22Rv1 (cell line): ENCODE results near the gene TNFRSF21.
A peak's percentile ranks its signal among the peaks of the same experiment; 100 is the strongest.
"Not testable (repeated sequence)": the region's sequence is repeated elsewhere in the genome, so short reads cannot be mapped to it uniquely, and the experiment has no call there.

ENCODE experiments used
- H3K27ac ChIP-seq: fragments of 450-650 bp; 2 replicates; pipeline ENCODE4 v1.5.1; 2017
- ZFX ChIP-seq: fragments of 450-650 bp; IDR thresholded peaks from 2 replicates; pipeline ENCODE4 v1.6.1; 2017; ENCODE audit warnings: antibody characterized with exemption, borderline replicate concordance
- TF ChIP-seq, protein P1 (sequence below): fragments of 450-650 bp; IDR thresholded peaks from 2 replicates; pipeline ENCODE4 v1.5.1; 2017; ENCODE audit warnings: mild to moderate bottlenecking

Gene TNFRSF21

DNA sequence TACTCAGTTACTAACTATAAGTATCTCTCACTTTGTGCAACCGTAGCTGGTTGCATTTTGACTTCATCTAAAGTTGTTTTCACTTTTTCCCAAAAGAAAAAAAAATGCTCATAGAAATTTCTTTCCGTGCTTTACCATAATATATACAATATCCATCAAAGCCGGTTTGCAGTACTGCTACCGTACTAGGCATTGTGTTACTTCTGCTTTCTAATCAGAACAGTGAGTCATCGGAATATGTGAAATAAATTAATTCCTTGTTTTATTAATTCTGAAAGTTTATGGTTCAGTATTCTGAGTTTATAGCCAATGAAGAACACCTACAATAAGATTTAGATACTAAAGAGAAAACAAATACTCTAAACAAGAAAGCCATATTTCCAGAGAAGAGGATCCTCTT is 72.5 kb downstream of the TNFRSF21 start:
- TF ChIP-seq, protein P1, sequence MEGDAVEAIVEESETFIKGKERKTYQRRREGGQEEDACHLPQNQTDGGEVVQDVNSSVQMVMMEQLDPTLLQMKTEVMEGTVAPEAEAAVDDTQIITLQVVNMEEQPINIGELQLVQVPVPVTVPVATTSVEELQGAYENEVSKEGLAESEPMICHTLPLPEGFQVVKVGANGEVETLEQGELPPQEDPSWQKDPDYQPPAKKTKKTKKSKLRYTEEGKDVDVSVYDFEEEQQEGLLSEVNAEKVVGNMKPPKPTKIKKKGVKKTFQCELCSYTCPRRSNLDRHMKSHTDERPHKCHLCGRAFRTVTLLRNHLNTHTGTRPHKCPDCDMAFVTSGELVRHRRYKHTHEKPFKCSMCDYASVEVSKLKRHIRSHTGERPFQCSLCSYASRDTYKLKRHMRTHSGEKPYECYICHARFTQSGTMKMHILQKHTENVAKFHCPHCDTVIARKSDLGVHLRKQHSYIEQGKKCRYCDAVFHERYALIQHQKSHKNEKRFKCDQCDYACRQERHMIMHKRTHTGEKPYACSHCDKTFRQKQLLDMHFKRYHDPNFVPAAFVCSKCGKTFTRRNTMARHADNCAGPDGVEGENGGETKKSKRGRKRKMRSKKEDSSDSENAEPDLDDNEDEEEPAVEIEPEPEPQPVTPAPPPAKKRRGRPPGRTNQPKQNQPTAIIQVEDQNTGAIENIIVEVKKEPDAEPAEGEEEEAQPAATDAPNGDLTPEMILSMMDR, result no peak
- no peak for TF ChIP-seq ZFX

DNA sequence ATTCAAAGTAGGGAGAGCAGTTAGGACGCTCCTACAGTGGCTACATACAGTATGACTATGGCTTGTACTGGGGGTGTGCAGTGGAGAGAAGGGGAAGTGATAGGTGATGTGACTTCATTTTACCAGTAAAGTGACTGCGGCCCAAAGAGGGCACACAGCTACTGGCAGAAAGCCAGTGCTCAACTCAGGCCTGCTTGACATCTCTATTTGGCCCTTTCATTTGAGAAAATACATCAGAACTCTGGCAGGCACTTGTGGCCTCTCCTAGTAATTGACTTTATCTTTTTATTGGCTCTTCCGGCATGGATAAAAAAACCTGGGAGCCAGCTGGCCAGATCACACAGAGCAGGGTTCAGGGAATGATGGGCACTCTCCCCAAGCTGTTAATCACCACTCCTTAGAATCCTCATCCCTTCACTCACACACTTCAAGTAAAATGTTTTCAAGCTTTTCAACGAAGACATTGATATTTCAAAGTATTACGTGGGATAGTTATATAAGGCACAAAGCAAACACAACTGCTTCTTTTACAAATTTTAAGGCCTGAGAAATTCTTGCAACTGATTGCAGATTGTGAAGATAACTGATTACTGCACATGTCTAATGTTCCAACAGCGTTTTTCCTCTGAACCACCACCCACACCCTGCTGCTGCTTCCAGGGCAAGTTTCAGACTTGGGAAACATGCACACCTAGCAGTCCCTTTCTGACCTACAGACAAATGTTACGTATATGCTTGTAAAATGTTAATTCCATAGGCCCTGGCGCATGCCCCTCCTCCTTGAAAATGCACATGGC is 73.5 kb downstream of the TNFRSF21 start:
- no peak overlapping the region for H3K27ac ChIP-seq

More for the DNA sequence above, 72.5 kb downstream of the TNFRSF21 start:
- no peak overlapping the region for H3K27ac ChIP-seq

DNA sequence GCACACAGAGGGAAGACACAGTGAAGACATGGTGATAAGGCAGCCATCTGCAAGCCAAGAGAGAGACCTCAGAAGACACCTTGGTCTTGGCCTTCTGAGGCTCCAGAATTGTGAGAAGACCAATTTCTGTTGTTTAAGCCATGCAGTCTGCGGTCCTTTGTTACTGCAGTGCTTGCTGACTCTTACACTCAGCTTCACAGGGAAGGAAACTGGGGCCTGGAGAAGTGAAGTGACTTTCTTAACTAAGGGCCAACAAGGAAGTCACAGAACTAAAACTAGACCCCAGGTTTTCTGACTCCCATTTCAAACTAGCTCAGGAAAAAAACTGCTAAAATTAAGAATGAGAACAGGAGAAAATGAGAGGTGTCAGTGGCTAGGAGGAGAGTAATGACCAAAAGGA is 74.3 kb downstream of the TNFRSF21 start:
- H3K27ac ChIP-seq, result no peak overlapping the region
- TF ChIP-seq ZFX, result no peak
- TF ChIP-seq, protein P1, result no peak

More for the DNA sequence above, 73.5 kb downstream of the TNFRSF21 start:
- no peak for TF ChIP-seq ZFX
- TF ChIP-seq, protein P1, result no peak

DNA sequence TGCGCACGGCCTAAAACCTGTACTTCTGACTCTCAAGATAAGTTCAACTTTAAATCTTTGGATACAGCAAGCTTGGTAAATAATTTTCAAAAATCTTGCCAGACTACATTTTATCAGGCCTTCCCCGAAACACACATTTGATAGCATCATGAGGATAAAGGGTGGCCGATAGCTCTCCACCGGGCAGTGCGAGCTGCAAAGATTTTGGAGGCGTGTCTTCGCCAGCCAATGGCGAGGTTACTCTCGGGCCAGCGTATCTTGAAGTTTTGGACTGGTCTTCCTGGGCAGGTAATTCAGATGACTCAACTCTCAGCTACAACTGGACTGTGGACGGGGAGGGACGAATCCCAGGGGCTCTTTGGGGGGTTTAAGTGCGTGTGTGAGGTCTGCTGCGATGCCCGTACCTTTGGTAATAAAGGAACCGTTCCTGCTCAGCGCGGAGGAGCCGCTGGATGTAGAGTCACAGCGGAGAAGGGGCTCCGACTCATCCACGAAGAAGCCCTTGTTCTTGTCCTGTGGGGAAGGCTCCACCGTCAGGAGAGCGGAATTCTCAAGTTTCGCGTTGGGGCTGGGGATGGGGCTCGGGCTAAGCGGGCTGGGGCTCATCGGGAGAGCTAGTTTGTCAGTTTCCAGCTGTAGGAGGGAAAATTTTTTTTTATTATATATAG is 75.3 kb downstream of the TNFRSF21 start:
- TF ChIP-seq, protein P1, result no peak
- TF ChIP-seq ZFX, result no peak
- H3K27ac ChIP-seq, result no peak overlapping the region

DNA sequence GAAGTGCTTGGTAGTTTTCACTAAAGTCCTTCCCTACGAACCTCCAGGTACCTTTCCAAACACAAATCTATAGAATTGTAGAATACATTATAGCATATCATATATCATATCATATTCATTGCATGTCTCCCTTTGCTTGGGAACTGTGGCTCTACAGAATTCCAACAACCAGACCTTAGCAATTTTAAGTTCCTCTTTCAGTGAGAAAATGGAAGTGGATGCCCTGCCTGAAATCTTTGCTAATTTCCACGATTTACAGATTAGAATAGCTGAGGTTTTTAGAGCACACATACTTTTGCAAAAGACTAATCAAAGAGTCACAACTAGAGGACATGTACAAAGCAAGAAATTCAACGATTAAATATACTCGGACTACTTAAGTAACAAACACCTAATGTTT is 78.6 kb downstream of the TNFRSF21 start:
- TF ChIP-seq ZFX, result no peak
- TF ChIP-seq, protein P1, result no peak
- peak overlapping the region; percentile 27; the same call in 1 of the 2 replicates for H3K27ac ChIP-seq

DNA sequence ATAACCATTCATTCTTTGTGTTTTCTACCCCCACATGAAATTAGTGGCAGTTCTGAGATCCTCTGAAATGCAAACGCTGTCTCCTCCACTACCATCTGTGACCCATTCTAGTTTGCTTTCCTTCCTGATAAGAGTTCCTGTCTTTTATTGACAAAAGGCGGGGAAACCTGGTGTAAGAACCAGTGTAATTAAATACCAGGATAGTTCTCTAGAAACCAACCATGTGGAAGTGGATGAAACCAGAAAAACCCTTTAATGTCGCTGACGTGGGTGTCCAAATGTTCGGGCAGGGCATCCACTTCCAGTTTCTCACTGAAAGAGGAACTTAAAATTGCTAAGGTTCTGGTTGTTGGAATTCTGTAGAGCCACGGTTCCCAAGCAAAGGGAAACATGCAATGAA is 79.1 kb downstream of the TNFRSF21 start:
- TF ChIP-seq, protein P1, result no peak
- no peak for TF ChIP-seq ZFX
- peak overlapping the region; percentile 27; the same call in 1 of the 2 replicates for H3K27ac ChIP-seq

DNA sequence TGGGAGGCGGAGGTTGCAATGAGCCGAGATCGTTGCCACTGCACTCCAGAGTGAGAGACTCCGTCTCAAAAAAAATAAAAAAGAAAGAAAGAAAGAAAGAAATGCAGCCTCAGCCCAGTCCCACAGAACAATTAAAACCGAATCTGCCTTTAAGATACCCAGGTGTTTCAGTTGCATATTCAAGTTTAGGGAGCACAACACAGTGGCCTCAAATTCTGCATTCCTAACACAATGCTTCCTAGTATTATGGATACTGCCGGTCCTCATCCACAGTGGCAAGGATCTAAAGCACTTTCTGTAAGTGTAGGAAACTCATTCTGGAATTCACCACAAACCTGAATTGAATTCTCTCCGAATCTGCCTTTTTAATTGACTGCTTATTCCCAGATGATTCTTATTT is 80.5 kb downstream of the TNFRSF21 start:
- TF ChIP-seq ZFX, result no peak
- TF ChIP-seq, protein P1, result no peak
- H3K27ac ChIP-seq, result no peak overlapping the region

DNA sequence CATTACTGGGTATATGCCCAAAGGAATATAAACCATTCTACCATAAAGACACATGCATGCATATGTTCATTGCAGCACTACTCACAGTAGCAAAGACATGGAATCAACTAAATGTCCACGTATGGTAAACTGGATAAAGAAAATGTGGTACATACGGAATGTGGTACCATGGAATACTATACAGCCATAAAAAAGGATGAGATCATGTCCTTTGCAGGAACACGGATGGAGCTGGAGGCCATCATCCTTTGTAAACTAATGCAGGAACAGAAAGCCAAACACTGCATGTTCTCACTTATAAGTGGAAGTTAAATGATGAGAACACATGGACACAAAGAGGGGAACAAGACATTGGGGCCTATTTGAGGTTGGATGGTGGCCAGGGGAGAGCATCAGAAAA is 81.6 kb downstream of the TNFRSF21 start:
- not testable (repeated sequence) for H3K27ac ChIP-seq

DNA sequence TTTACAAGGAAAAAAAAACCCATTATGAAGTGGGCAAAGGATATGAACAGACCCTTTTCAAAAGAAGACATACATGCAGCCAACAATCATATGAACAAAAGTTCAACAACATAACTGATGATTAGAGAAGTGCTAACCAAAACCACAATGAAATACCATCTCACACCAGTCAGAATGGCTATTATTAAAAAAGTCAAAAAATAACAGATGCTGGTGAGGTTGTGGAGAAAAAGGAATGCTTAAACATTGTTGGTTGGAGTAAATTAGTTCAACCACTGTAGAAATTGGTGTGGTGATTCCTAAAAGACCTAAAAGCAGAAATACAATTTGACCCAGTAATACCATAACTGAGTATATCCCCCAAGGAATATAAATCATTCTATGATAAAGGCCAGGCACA is 86.5 kb downstream of the TNFRSF21 start:
- not testable (repeated sequence) for H3K27ac ChIP-seq
